GM23248 (cell line): Measurements from ENCODE around the gene SEC14L5.

ENCODE experiments used
- EZH2 ChIP-seq: fragments of 200-600 bp; sonication (generic); IDR thresholded peaks from 2 replicates; pipeline ENCODE4 v1.6.1; 2018; ENCODE audit warnings: antibody characterized with exemption, mild to moderate bottlenecking; ENCODE audit not compliant: insufficient read depth, poor library complexity, severe bottlenecking
- EZH2phosphoT487 ChIP-seq: fragments of 200-600 bp; sonication (generic); IDR thresholded peaks from 2 replicates; pipeline ENCODE4 v1.6.1; 2018; ENCODE audit warnings: antibody characterized with exemption, moderate library complexity, mild to moderate bottlenecking, low read depth; ENCODE audit not compliant: insufficient read depth

DNA sequence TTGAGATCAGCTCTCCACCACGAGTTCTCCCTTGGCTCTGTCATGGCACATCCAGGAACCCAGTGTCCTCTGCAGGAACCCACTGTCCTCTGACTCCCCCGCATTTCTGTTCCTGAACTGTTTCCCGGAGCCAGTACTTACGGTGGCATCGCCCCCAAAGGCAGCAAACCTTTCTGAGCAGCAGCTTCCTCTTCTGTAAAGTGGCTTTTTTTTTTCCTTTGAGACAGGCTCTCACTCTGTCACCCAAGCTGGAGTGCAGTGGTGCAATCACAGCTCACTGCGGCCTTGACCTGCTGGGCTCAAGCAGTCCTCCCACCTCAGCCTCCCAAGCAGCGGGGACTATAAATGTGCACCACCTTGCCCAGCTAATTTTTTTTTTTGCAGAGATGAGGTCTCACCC lies 43.4 kb downstream of the SEC14L5 start:
- TF ChIP-seq EZH2phosphoT487, result no peak
- no peak for TF ChIP-seq EZH2
